ENCODE data around the gene AGBL4. TPM values are rescaled to one million over a fixed set of nuclear protein-coding genes. Genes with fewer than 3 reads are reported as not detected.

The AGBL4 gene
- polyA plus RNA-seq, 1 donor (not counting 4 experiments of a cell fraction or from before 2014, with no cell fraction given): not detected

- Histone ChIP-seq H3K4me3 (ENCODE audit: control insufficient read depth in 2 of 3, extremely low read depth in 1 of 3, insufficient read depth in 2 of 3, low read depth in 1 of 3, low read length in 3 of 3) (no peak overlapping the region), H3K9ac (ENCODE audit: control insufficient read depth, extremely low read depth, insufficient read depth, low read length) (no peak overlapping the region), H3K27me3 (ENCODE audit: control insufficient read depth, extremely low read depth, insufficient read depth, low read length) (no peaks in the 10 kb centered on the region), H3K79me2 (ENCODE audit: control insufficient read depth, insufficient read depth, low read length) (no peaks in the 10 kb centered on the region), H3K36me3 (ENCODE audit: control insufficient read depth in 2 of 2, extremely low read depth in 1 of 2, insufficient read depth in 2 of 2, low read length in 2 of 2) (no peaks in the 10 kb centered on the region), H3K9me3 (ENCODE audit: control insufficient read depth, low read depth, low read length) (no peaks in the 10 kb centered on the region), H3K9me1 (ENCODE audit: control insufficient read depth, extremely low read depth, insufficient read depth, low read length) (no peaks in the 10 kb centered on the region), H4K20me1 (ENCODE audit: control insufficient read depth, extremely low read depth, insufficient read depth, low read length) (no peaks in the 10 kb centered on the region), H3K27ac (ENCODE audit: control insufficient read depth, insufficient read depth, low read length) (no peak overlapping the region), H3K4me1 (ENCODE audit: control insufficient read depth, extremely low read depth, insufficient read depth, low read length) (peaks cover 2% of the 10 kb centered on the region), H3K4me2 (ENCODE audit: control insufficient read depth, extremely low read depth, insufficient read depth, low read depth, low read length) (no peak overlapping the region), H2AFZ (ENCODE audit: control insufficient read depth, low read length) (no peak overlapping the region)
- dilution Hi-C loops (cut with MboI; ENCODE audit: extremely low pct_ligation_motif_present, low sequenced_read_pairs): no loop called here
- FAIRE-seq (no peak), DNase-seq (ENCODE audit: low read depth, low spot score) (no peak)
- no peak for TF ChIP-seq EZH2 (IDR thresholded peaks at IDR 0.05; ENCODE audit: low read length)
- no peak for TF ChIP-seq CTCF (optimal IDR thresholded peaks at IDR 0.05 in 1 of 3, IDR thresholded peaks at IDR 0.05 in 1 of 3, conservative IDR thresholded peaks at IDR 0.05 in 1 of 3; ENCODE audit: extremely low read depth in 1 of 3, insufficient read depth in 2 of 3, low read length in 3 of 3)
These were observed 1106.7 kb downstream of the AGBL4 start for GRCh38 chr1:48917070-48917454.

GRCh38 chr1:48916130-48917069 is 1107.4 kb downstream of the AGBL4 start:
- H3K4me2 ChIP-seq (ENCODE audit: control insufficient read depth, extremely low read depth, insufficient read depth, low read depth, low read length): peak overlapping the region; percentile 18
- H3K4me1 ChIP-seq (ENCODE audit: control insufficient read depth, extremely low read depth, insufficient read depth, low read length): peaks cover 2% of the 10 kb centered on the region
- no peaks in the 10 kb centered on the region for H3K9me1 ChIP-seq (ENCODE audit: control insufficient read depth, extremely low read depth, insufficient read depth, low read length)
- no peak overlapping the region for H3K27ac ChIP-seq (ENCODE audit: control insufficient read depth, insufficient read depth, low read length)
- H3K9me3 ChIP-seq (ENCODE audit: control insufficient read depth, low read depth, low read length): no peaks in the 10 kb centered on the region
- FAIRE-seq: peak; percentile 61
- H3K4me3 ChIP-seq (ENCODE audit: control insufficient read depth in 2 of 3, extremely low read depth in 1 of 3, insufficient read depth in 2 of 3, low read depth in 1 of 3, low read length in 3 of 3): no peak overlapping the region
- no peaks in the 10 kb centered on the region for H3K27me3 ChIP-seq (ENCODE audit: control insufficient read depth, extremely low read depth, insufficient read depth, low read length)
- no peaks in the 10 kb centered on the region for H3K79me2 ChIP-seq (ENCODE audit: control insufficient read depth, insufficient read depth, low read length)
- H2AFZ ChIP-seq (ENCODE audit: control insufficient read depth, low read length): peak overlapping the region; percentile 71
- TF ChIP-seq EZH2 (IDR thresholded peaks at IDR 0.05; ENCODE audit: low read length) (no peak), CTCF (optimal IDR thresholded peaks at IDR 0.05 in 1 of 3, IDR thresholded peaks at IDR 0.05 in 1 of 3, conservative IDR thresholded peaks at IDR 0.05 in 1 of 3; ENCODE audit: extremely low read depth in 1 of 3, insufficient read depth in 2 of 3, low read length in 3 of 3) (peak; percentile 47 to 64 (median 51))
- no peak overlapping the region for H3K9ac ChIP-seq (ENCODE audit: control insufficient read depth, extremely low read depth, insufficient read depth, low read length)
- H3K36me3 ChIP-seq (ENCODE audit: control insufficient read depth in 2 of 2, extremely low read depth in 1 of 2, insufficient read depth in 2 of 2, low read length in 2 of 2): no peaks in the 10 kb centered on the region
- no peaks in the 10 kb centered on the region for H4K20me1 ChIP-seq (ENCODE audit: control insufficient read depth, extremely low read depth, insufficient read depth, low read length)
- no peak for DNase-seq (ENCODE audit: low read depth, low spot score)
- dilution Hi-C loops (cut with MboI; ENCODE audit: extremely low pct_ligation_motif_present, low sequenced_read_pairs): no loop called here

Data from keratinocyte (primary cell).